MM.1S (cell line): Measurements from ENCODE around the gene ESPN.

Experiments
- DNase-seq: peaks from one replicate; pipeline ENCODE4 v3.0.0-alpha.2; 2015
- H2AFZ ChIP-seq: fragments of 300-600 bp; sonication (generic); 2 replicates; pipeline ENCODE4 v1.6.0; 2016; ENCODE audit warnings: antibody characterized with exemption, low read length
- H3F3A ChIP-seq: fragments of 300-600 bp; sonication (generic); 2 replicates; pipeline ENCODE4 v1.6.1; 2016; ENCODE audit warnings: mild to moderate bottlenecking, antibody characterized with exemption, low read length, moderate library complexity, mixed read lengths; ENCODE audit not compliant: insufficient read depth
- H3K27ac ChIP-seq: fragments of 300-600 bp; sonication (generic); 2 replicates; pipeline ENCODE4 v1.5.1; 2016; ENCODE audit warnings: mild to moderate bottlenecking, low read length
- H3K27me3 ChIP-seq: fragments of 300-600 bp; sonication (generic); replicated peaks from 2 replicates; pipeline ENCODE4 v1.6.0; 2016; ENCODE audit warnings: low read length; ENCODE audit not compliant: insufficient read depth
- H3K36me3 ChIP-seq: fragments of 300-600 bp; sonication (generic); replicated peaks from 2 replicates; pipeline ENCODE4 v1.6.1; 2016; ENCODE audit warnings: mild to moderate bottlenecking, low read length, mixed read lengths; ENCODE audit not compliant: insufficient read depth
- H3K4me1 ChIP-seq: fragments of 300-600 bp; sonication (generic); 2 replicates; pipeline ENCODE4 v1.6.1; 2016; ENCODE audit warnings: low read length, mixed read lengths
- H3K4me2 ChIP-seq: fragments of 300-600 bp; sonication (generic); 2 replicates; pipeline ENCODE4 v1.6.0; 2016; ENCODE audit warnings: low read depth, low read length
- H3K4me3 ChIP-seq: fragments of 300-600 bp; sonication (generic); 2 replicates; pipeline ENCODE4 v1.5.1; 2016; ENCODE audit warnings: low read length, mixed read lengths
- H3K79me2 ChIP-seq: fragments of 300-600 bp; sonication (generic); 2 replicates; pipeline ENCODE4 v1.6.1; 2016; ENCODE audit warnings: mixed run types, low read length, mixed read lengths
- H3K9ac ChIP-seq: fragments of 300-600 bp; sonication (generic); 2 replicates; pipeline ENCODE4 v1.6.1; 2016; ENCODE audit warnings: low read length, mixed read lengths
- H3K9me2 ChIP-seq: fragments of 300-600 bp; sonication (generic); replicated peaks from 2 replicates; pipeline ENCODE4 v1.6.1; 2016; ENCODE audit warnings: mild to moderate bottlenecking, low read length, mixed read lengths; ENCODE audit not compliant: insufficient read depth
- H3K9me3 ChIP-seq: fragments of 300-600 bp; sonication (generic); replicated peaks from 2 replicates; pipeline ENCODE4 v1.6.1; 2016; ENCODE audit warnings: mild to moderate bottlenecking, low read length, mixed read lengths; ENCODE audit not compliant: insufficient read depth
- H4K20me1 ChIP-seq: fragments of 300-600 bp; sonication (generic); 2 replicates; pipeline ENCODE4 v1.6.1; 2016; ENCODE audit warnings: mild to moderate bottlenecking, low read length, moderate library complexity, mixed read lengths; ENCODE audit not compliant: insufficient read depth
- EZH2 ChIP-seq: fragments of 300-600 bp; sonication (generic); optimal IDR thresholded peaks from 2 replicates; pipeline ENCODE3; 2017; ENCODE audit warnings: low read depth, mild to moderate bottlenecking, antibody characterized with exemption, low read length, mixed read lengths
- EZH2phosphoT487 ChIP-seq: fragments of 300-600 bp; sonication (generic); IDR thresholded peaks from 2 replicates; pipeline ENCODE4 v1.6.1; 2018; ENCODE audit warnings: antibody characterized with exemption, low read length
- TF ChIP-seq, protein P1 (sequence below): fragments of 300-600 bp; sonication (generic); IDR thresholded peaks from 2 replicates; pipeline ENCODE4 v1.5.1; 2016; ENCODE audit warnings: antibody characterized with exemption, low read length, mixed read lengths

ESPN gene

DNA sequence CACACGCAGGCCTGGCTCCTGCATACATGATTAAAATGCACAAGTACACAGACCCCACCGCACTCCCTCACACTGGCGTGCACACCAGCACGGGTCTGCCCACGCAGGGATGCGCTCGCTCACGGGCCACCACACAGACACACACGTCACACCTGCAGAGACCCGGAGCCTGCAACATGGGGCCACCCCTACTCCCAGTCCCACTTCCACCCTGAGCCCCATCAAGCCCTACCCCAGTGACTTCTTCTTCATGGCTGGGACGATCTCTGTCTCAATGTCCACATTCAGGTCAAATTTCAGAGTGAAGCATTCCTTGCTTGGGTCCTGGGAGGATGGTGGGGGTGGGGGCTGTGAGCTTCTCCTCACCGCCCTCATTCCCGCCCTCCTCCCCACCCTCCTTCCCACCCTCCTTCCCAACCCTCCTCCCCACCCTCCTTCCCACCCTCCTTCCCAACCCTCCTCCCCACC lies 50.3 kb downstream of the ESPN start:
- Histone ChIP-seq H3K9me2 (no peaks in the 10 kb centered on the region), H3K79me2 (no peaks in the 10 kb centered on the region), H3K9ac (no peak overlapping the region), H3K27me3 (peaks cover 45% of the 10 kb centered on the region), H2AFZ (no peak overlapping the region), H3K27ac (no peak overlapping the region), H3K4me3 (no peak overlapping the region), H3K4me1 (peaks cover 7% of the 10 kb centered on the region; the same call in 1 of the 2 replicates), H4K20me1 (no peaks in the 10 kb centered on the region), H3K4me2 (no peak overlapping the region), H3F3A (no peaks in the 10 kb centered on the region), H3K36me3 (no peaks in the 10 kb centered on the region), H3K9me3 (no peaks in the 10 kb centered on the region)
- DNase-seq, result no peak
- TF ChIP-seq EZH2phosphoT487, result no peak
- no peak for TF ChIP-seq EZH2
- TF ChIP-seq, protein P1, sequence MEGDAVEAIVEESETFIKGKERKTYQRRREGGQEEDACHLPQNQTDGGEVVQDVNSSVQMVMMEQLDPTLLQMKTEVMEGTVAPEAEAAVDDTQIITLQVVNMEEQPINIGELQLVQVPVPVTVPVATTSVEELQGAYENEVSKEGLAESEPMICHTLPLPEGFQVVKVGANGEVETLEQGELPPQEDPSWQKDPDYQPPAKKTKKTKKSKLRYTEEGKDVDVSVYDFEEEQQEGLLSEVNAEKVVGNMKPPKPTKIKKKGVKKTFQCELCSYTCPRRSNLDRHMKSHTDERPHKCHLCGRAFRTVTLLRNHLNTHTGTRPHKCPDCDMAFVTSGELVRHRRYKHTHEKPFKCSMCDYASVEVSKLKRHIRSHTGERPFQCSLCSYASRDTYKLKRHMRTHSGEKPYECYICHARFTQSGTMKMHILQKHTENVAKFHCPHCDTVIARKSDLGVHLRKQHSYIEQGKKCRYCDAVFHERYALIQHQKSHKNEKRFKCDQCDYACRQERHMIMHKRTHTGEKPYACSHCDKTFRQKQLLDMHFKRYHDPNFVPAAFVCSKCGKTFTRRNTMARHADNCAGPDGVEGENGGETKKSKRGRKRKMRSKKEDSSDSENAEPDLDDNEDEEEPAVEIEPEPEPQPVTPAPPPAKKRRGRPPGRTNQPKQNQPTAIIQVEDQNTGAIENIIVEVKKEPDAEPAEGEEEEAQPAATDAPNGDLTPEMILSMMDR, result no peak

DNA sequence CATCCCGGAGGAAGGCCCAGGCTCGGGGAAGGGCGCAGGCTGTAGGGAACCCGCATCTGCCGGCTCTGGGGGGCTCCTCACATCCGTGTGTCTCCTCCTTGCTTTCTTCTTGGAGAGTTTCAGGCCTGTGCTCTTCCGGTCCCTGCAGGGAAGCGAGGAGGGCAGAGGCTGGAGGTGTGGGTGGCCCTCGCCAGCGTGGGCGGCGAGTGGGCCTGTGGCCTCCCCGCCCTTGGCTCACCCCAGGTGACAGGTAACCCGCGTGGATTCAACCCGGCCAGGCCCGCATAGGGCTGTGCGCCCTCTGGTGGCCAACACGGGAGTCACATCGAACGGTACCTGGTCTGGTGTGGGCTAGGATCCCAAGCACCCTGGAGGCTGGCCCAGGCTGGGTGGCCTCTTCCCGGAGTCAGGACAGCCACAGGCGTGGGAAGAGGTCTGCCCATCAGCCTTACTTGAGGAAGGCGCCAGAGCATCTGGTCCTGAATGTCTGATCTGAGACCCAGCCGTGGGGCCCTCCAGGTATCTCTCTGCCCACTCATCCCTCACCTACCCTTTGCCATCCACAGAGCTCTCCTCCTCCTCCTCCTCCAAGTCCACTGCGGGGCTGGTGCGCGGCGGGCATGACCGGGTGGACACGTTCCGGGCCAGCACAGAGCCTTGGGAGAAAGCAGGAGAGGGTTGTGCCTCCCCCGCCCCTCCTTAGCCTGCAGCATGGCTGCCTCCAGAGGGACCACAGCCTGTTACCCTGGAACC lies 51.0 kb downstream of the ESPN start:
- H3K79me2 ChIP-seq, result no peaks in the 10 kb centered on the region
- TF ChIP-seq, protein P1, result peak; percentile 94
- TF ChIP-seq EZH2, result no peak
- TF ChIP-seq EZH2phosphoT487, result no peak
- peaks cover 7% of the 10 kb centered on the region; the same call in 1 of the 2 replicates for H3K4me1 ChIP-seq
- H4K20me1 ChIP-seq, result no peaks in the 10 kb centered on the region
- H3K9me2 ChIP-seq, result no peaks in the 10 kb centered on the region
- H3K4me2 ChIP-seq, result peak overlapping the region; percentile 47; the same call in 1 of the 2 replicates
- H3K9ac ChIP-seq, result no peak overlapping the region
- no peak overlapping the region for H3K4me3 ChIP-seq
- peaks cover 50% of the 10 kb centered on the region for H3K27me3 ChIP-seq
- H3K9me3 ChIP-seq, result no peaks in the 10 kb centered on the region
- no peak overlapping the region for H3K27ac ChIP-seq
- DNase-seq, result peak; percentile 65
- no peaks in the 10 kb centered on the region for H3F3A ChIP-seq
- no peaks in the 10 kb centered on the region for H3K36me3 ChIP-seq
- 0 out of 2 replicates have a peak overlapping the region, but pooled peaks have one; percentile 9 for H2AFZ ChIP-seq

DNA sequence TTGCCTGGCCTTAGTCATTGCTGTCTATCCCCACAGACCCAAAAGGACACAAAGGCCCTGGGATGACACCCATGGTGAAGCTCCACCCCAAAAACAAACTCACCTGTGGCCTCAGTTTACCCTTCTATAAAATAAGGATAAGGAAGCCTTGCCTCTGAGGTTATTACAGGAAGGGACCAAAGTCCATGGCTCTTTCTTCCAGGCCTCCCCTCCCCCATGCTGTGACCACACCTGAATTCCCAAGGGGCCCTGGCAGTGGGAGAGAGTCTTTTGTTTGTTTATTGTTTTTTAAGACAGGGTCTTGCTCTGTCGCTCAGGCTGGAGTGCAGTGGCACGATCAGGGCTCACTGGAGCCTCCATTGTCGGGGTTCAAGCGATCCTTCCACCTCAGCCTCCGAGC lies 51.9 kb downstream of the ESPN start:
- no peaks in the 10 kb centered on the region for H3K9me2 ChIP-seq
- DNase-seq, result no peak
- TF ChIP-seq EZH2 (no peak), EZH2phosphoT487 (no peak)
- TF ChIP-seq, protein P1, result no peak
- H3K4me1 ChIP-seq, result peaks cover 7% of the 10 kb centered on the region; the same call in 1 of the 2 replicates
- no peak overlapping the region for H3K4me3 ChIP-seq
- no peaks in the 10 kb centered on the region for H3K79me2 ChIP-seq
- peaks cover 57% of the 10 kb centered on the region for H3K27me3 ChIP-seq
- no peak overlapping the region for H3K4me2 ChIP-seq
- H4K20me1 ChIP-seq, result no peaks in the 10 kb centered on the region
- no peaks in the 10 kb centered on the region for H3F3A ChIP-seq
- H3K9ac ChIP-seq, result no peak overlapping the region
- H3K9me3 ChIP-seq, result no peaks in the 10 kb centered on the region
- H2AFZ ChIP-seq, result no peak overlapping the region
- H3K27ac ChIP-seq, result no peak overlapping the region
- H3K36me3 ChIP-seq, result no peaks in the 10 kb centered on the region
